ENCODE results near the gene ACTA2.

ACTA2 gene

GRCh38 chr10:88952647-88953111, at the start of gene ACTA2:
TSS of gene ACTA2 (minus strand) at chr10:88952773. CDS start at chr10:88948930, 3,843 bp downstream.
- no peak for DNase-seq (ENCODE audit: insufficient read length, low spot score)
- FAIRE-seq: no peak

DNA sequence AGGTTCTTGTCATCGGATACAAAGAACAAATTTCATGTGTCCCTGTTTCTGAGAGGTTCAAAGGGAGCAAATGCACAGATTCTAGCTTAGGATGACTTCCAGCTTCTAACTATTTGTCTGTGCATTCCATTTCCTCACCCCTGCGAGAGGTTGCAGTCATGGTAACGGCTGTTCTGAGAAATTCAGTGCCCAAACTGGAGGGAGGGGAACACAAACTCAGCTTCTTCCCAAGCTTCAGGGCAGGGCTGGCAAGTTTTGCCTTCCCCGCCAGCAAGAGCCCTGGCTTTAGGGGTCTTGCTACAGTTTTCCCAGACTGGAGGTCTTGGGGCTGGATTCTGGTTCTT, 49.1 kb upstream of the ACTA2 start:
- FAIRE-seq (no peak), DNase-seq (ENCODE audit: insufficient read length, low spot score) (no peak)

DNA sequence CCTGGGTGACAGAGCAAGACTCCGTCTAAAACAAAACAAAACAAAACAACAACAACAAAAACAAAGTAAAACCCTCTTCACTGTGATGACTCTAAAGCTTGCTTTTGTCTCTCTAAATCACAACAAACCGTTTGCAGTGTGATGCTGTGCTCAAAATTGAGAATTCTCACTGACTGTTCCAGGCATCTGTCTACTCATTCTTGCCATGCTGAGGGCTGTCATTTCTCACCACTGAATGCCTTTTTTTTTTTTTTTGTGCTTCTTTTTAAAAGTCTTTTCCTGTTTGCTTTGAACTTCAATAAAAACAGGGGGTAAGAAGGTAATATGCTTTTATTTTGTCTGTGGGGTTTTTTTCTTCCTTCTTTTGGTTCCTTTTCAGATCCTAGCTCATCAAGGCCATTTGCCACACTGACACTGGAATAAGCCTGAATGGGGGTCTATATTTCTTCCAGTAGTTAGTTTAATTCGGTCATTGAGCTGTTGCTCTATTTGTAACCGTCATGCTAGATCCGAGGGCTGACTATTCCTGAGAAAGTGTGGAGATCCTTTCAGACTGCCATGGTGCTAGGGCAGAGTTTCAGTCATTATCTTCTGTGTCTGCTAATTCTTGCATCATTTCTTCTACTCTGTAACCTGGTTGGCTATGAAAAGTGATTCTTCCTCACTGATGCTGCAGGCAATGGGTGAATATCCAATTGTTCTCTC, 48.6 kb upstream of the ACTA2 start:
- FAIRE-seq (no peak), DNase-seq (ENCODE audit: insufficient read length, low spot score) (no peak)

DNA sequence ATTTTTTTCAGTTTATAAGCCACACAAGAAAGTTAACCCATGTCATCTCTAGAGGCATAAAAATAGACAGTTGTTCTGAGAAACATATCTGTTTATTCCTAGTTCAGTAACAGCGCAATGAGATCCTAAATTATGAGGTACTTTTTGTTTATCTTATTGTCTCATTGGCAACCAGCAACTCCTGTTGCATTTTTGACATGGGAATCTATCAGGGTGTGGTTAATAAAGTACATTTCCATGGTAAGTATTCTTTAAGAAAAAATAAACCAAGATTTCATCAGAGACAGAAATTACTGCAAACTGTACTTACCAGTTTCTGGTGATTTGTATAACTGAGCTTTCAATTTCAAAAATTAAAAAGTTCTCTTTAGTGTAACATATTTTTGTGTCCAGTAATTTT, 47.1 kb upstream of the ACTA2 start:
- FAIRE-seq (no peak), DNase-seq (ENCODE audit: insufficient read length, low spot score) (no peak)

DNA sequence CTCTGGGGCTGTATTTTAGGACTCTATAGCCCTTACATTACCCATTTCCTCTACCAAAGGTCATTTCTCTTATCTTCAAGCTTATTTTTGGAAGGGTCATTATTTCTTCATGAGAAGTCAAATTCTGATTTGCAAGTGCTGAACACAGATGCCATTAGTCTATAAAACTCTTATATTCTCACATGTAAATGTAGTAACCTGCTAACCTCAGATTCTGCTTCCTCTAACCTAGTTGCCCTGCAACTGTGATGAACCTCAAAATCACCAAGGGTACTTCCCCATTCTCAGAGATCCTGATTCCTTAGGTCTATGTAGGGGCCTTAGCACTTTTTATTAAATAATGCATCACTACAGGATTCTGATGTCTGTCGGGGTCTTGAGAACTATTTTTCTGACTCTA, 44.4 kb upstream of the ACTA2 start:
- FAIRE-seq: no peak
- no peak for DNase-seq (ENCODE audit: insufficient read length, low spot score)

DNA sequence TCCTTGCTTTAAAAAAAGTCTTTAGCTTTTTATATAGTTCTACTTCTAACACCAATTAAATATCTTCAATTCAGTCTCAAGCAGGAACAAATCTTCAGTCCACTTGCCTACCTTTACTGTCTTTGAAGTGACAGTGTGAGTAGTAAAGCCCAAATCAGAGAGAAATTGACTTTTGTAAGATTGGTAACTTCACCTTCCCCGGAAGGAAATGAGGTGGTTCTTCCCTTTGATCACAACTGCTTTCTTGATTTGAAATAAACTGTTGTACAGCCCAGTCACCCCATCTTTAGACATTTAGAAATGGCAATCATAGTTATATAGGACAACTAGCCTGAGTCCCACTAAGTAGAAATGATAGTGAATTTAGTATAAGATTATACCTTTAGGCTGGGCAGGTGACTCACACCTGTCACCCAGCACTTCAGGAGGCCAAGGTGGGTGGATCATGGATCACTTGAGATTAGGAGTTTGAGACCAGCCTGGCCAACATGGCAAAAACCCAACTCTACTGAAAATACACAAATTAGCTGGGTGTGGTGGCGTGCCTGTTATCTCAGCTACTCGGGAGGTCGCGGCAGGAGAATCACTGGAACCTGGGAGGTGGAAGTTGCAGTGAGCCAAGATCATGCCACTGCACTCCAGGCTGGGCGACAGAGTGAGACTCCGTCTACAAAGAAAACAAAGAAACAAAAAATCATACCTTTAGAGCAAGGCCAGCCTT, 42.7 kb upstream of the ACTA2 start:
- DNase-seq (ENCODE audit: insufficient read length, low spot score) (no peak), FAIRE-seq (no peak)

DNA sequence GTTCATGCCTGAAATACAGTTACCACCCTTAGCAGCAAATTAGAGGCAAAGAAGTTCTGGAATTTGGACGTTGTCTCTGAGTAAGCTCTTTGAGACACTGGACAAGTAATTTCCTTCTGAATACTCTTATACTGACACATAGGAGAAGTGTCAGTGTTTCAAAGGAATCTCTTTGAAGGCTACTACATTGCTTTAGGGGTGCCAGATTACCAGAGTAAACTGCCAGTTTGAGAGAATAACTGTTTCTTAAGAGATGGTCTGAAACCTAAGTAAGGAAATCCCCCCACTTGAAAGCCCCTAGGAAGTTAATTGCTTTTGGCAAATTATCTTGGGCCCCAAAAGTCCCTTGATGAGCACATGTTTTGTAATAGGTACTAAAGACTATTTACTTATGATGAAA, 41.4 kb upstream of the ACTA2 start:
- FAIRE-seq (no peak), DNase-seq (ENCODE audit: insufficient read length, low spot score) (no peak)

DNA sequence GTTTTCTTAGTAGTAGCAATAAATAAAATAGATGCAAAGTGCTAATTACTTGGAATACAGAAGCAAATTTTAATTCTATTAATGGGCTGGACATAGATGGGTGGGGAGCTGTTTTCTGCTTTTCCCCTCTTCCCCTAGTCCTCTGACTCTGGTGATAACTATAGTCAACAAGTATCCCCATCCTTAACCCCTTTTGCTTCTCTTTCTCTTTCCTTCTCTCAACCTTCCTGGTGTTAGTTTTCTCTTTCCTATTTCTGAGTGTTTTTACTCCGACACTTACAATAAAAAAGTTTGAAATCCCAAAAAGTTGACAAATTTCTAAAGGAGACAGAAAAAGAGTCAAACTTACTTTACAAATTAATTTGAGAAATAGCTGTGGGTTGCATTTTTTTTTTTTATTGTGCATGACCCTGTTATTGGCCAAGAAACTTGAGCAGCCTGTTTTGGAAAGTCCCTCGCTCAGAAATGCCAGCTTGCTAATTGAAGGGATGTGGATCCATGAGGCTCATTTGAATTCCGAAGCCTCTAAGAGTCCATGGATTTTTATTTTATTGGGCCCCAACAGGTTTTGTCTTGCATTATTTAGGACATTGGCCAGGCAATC, 40.5 kb upstream of the ACTA2 start:
- DNase-seq (ENCODE audit: insufficient read length, low spot score) (no peak), FAIRE-seq (no peak)

- DNase-seq (ENCODE audit: insufficient read length, low spot score) (no peak), FAIRE-seq (no peak)
Measured at GRCh38 chr10:88991899-88992320, 39.3 kb upstream of the ACTA2 start.

- FAIRE-seq (no peak), DNase-seq (ENCODE audit: insufficient read length, low spot score) (peak; percentile 46)
Measured at GRCh38 chr10:88991161-88991898, 38.8 kb upstream of the ACTA2 start.

DNA sequence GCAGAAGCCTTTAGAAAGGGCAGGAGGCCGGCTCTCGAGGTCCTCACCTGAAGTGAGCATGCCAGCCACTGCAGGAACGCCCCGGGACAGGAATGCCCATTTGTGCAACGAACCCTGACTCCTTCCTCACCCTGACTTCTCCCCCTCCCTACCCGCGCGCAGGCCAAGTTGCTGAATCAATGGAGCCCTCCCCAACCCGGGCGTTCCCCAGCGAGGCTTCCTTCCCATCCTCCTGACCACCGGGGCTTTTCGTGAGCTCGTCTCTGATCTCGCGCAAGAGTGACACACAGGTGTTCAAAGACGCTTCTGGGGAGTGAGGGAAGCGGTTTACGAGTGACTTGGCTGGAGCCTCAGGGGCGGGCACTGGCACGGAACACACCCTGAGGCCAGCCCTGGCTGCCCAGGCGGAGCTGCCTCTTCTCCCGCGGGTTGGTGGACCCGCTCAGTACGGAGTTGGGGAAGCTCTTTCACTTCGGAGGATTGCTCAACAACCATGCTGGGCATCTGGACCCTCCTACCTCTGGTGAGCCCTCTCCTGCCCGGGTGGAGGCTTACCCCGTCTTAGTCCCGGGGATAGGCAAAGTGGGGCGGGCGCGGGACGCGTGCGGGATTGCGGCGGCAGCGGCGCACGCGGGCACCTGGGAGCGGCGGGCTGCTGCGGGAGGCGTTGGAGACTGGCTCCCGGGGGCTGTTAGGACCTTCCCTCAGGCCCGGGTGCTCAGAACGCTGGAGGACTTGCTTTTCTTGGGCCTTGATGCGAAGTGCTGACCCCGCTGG, 38.0 kb upstream of the ACTA2 start, which contains the start of gene FAS:
FAS (plus strand) TSS at position 415 of the 777 bp plus-strand sequence; CDS start at position 494, 79 bp downstream.
- FAIRE-seq (peak; percentile 84), DNase-seq (ENCODE audit: insufficient read length, low spot score) (peak; percentile 56)

- FAIRE-seq: no peak
- no peak for DNase-seq (ENCODE audit: insufficient read length, low spot score)
Measured at GRCh38 chr10:88989824-88990383, 37.3 kb upstream of the ACTA2 start.

DNA sequence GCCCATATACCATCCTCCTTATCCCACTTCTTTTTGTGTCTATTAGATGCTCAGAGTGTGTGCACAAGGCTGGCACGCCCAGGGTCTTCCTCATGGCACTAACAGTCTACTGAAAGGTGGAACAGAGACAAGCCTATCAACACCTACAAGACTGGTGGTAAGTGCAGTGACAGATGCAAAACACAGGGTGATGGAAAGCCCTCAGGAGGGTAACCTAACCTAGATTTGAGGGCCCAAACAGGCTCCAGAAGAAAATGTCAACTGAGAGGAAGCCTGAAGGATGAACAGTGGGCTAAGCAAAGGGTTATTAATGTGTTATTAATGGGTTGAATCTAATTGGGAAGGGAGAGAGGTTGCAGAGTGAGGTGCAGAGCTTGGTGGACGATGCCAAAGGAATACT, 36.9 kb upstream of the ACTA2 start:
- FAIRE-seq: no peak

GRCh38 chr10:88987840-88988239, 35.3 kb upstream of the ACTA2 start:
- DNase-seq (ENCODE audit: insufficient read length, low spot score): no peak
- no peak for FAIRE-seq

More for the DNA sequence above, 36.9 kb upstream of the ACTA2 start:
- no peak for DNase-seq (ENCODE audit: insufficient read length, low spot score)

DNA sequence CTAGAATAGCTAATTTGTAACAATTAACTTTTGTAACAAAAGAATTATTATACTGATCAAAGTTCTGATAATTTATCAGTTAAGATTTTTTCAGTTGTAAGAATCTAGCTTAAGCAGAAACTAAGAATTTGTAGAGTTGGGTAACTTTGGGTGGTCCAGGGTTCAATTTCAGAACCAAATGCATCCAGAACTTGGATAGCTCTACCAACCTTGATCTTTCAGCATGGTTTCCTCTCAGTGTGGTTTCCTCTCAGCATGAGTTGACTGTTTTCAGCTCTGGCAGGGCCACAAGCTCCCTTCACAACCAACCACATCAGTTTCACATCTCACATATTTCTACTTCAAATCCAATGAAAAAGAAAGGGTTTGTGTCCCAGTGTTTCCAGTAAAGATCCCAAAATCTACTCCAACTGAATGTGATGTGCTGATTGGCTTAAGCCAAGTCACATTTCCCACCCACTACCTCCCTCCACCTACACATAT, 34.7 kb upstream of the ACTA2 start:
- DNase-seq (ENCODE audit: insufficient read length, low spot score) (no peak), FAIRE-seq (no peak)

GRCh38 chr10:88986549-88987242, 34.1 kb upstream of the ACTA2 start:
- no peak for DNase-seq (ENCODE audit: insufficient read length, low spot score)
- FAIRE-seq: no peak

GRCh38 chr10:88984525-88984924, 32.0 kb upstream of the ACTA2 start:
- no peak for FAIRE-seq
- DNase-seq (ENCODE audit: insufficient read length, low spot score): no peak

DNA sequence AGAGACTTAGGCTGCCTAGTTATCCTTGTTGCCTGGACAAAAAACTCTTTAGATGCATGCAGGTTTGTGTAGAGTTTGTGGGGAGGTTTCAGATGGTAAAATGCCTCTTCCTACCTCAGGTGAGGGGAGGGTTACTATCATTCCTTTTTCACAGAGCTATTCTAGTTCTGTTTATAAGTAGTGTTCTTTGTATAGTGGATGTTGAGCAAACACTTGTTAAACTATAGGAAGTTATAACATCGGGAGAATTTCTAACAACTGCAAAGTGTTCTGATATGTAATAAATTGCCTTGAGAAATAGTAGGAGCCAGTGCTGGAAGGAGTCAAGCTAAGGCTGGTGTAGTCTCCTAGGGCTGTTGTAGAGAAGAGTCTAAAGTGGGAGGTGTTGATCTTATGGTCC, 31.4 kb upstream of the ACTA2 start:
- FAIRE-seq: no peak
- DNase-seq (ENCODE audit: insufficient read length, low spot score): no peak

GRCh38 chr10:88983206-88983605, 30.6 kb upstream of the ACTA2 start:
- FAIRE-seq (no peak), DNase-seq (ENCODE audit: insufficient read length, low spot score) (no peak)
